ENCODE measurements around the gene PDPN.

The PDPN gene

DNA sequence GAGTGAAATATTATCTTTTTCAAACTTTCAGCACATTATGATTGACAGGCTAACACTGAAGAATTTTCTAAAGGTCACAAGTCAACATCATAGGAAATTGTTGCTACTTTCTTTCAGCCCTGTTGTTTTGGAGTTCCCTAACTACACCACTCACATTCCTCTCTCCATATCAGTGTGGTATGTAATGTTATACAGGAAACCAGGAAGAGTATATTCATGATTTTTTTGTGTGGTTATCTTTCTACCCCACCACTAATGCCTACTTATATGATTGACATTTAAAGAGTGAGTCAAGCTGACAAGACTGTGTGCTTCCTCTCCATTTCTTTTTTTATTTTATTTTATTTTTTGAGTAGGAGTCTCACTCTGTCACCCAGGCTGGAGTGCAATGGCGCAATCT, 68.6 kb downstream of the PDPN start:
- DNase-seq (ENCODE audit: low spot score) = no peak
- TF ChIP-seq, protein P1, sequence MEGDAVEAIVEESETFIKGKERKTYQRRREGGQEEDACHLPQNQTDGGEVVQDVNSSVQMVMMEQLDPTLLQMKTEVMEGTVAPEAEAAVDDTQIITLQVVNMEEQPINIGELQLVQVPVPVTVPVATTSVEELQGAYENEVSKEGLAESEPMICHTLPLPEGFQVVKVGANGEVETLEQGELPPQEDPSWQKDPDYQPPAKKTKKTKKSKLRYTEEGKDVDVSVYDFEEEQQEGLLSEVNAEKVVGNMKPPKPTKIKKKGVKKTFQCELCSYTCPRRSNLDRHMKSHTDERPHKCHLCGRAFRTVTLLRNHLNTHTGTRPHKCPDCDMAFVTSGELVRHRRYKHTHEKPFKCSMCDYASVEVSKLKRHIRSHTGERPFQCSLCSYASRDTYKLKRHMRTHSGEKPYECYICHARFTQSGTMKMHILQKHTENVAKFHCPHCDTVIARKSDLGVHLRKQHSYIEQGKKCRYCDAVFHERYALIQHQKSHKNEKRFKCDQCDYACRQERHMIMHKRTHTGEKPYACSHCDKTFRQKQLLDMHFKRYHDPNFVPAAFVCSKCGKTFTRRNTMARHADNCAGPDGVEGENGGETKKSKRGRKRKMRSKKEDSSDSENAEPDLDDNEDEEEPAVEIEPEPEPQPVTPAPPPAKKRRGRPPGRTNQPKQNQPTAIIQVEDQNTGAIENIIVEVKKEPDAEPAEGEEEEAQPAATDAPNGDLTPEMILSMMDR (IDR thresholded peaks at IDR 0.05; ENCODE audit: extremely low read depth, missing control alignments) = no peak

DNA sequence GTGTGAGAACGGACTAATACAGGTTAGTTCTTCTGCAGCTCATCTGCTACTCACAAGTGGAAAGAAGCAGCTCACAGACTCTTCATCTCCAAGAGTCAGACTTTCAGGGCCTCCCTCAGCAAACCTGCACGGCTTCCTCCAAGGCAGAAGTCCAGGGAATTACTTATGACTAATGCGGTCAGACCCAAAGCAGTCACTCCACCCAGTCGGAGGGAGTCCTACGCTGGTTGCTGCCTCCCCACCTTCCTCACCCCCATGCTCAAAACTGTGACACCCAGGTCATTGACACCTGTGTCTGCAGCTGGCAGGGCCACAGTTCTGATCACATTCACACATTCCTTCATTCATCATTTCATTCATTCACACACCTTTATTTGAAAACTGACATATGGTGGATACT, 77.9 kb downstream of the PDPN start:
- DNase-seq (ENCODE audit: low spot score) = no peak

DNA sequence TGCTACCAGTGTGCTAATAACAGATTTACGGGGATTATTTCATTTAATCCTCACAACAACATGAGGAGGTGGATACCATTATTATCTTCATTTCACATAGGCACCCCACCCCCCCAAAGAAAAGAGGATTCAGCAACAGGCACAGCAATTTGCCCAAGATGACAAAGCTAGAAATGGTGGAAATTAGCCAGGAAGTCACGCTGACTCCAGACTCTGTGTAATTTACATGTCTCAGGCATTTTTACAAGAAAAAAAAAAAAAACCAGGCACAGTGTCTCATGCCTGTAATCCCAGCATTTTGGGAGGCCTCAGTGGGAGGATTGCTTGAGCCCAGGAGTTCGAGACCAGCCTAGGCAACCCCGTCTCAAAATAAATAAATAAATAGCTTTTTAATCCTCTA, 78.9 kb downstream of the PDPN start:
- TF ChIP-seq, protein P1 (IDR thresholded peaks at IDR 0.05; ENCODE audit: extremely low read depth, missing control alignments) = no peak
- no peak for DNase-seq (ENCODE audit: low spot score)

More for the DNA sequence above, 77.9 kb downstream of the PDPN start:
- TF ChIP-seq, protein P1 (IDR thresholded peaks at IDR 0.05; ENCODE audit: extremely low read depth, missing control alignments) = no peak

DNA sequence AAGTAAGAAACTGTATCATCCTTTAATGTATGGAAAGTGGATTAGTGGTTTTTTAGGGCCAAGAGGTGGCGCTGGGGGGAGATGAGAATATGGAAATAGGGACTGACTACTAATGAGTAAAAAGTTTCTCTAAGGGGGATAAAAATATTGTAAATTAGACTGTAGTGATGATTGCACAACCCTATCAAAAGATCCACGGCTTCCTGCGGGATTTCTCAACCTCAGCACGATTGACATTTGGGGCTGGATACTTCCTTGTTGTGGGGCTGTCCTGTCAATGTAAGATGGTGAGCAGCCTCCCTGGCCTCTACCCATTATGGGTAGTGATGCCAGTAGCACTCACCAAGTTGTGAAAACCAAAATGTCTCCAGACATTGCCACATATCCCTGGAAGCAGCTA, 80.3 kb downstream of the PDPN start:
- DNase-seq (ENCODE audit: low spot score) = no peak
- TF ChIP-seq, protein P1 (IDR thresholded peaks at IDR 0.05; ENCODE audit: extremely low read depth, missing control alignments) = no peak

DNA sequence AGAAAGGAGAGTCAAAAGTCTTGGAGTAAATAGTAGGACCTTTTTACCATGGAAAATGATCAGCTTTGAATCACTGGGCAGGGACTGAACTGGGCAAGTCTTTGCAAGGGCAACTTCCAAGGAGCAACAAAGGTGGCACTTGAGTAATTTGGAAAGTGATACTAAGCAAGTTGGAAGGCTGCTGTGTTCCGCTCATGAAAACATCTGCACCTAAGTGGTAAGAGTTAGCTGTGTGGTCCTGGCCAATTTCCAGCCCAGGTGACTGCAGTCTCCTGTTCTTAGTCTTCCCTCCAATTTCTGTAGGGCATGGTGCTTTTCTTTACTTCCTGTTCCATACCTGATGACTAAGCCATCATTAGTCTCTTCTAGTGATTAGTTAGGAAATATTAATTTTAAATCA, 80.8 kb downstream of the PDPN start:
- TF ChIP-seq, protein P1 (IDR thresholded peaks at IDR 0.05; ENCODE audit: extremely low read depth, missing control alignments) = no peak
- DNase-seq (ENCODE audit: low spot score) = peak; percentile 28

DNA sequence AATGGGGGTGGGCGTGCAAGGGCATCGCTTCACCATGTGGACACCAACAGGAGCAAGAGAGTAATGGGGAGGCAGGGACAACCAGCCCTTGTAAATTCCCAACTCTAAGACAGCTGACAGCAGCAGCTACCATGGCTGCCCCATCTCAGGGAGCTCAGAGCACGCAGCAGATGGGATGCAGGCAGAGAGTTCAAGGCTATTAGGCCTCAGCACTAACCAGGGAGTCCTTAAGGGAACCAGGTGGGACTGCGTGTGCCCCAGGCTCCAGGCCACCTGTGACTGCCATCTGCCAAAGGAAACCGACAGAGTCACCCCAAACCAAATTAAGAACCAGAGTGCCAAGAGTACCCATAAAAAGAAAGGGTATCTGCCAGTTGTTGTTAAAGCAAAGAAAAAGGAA, 82.7 kb downstream of the PDPN start:
- DNase-seq (ENCODE audit: low spot score) = peak; percentile 25
- TF ChIP-seq, protein P1 (IDR thresholded peaks at IDR 0.05; ENCODE audit: extremely low read depth, missing control alignments) = no peak
